ENCODE measurements around the gene CAPN15.

- TF ChIP-seq EZH2 (IDR thresholded peaks at IDR 0.05; ENCODE audit: insufficient read depth, poor library complexity, severe bottlenecking) (no peak), EZH2phosphoT487 (IDR thresholded peaks at IDR 0.05; ENCODE audit: insufficient read depth, low read depth) (no peak)
These were observed 6.0 kb downstream of the CAPN15 start for GRCh38 chr16:533391-534123.
